VCaP (cell line): Measurements from ENCODE around the gene STUM.

Experiments
- H3K27ac ChIP-seq: fragments of 450-650 bp; 2 replicates; pipeline ENCODE4 v1.5.1; 2017
- CTCF ChIP-seq: fragments of 450-650 bp; conservative IDR thresholded peaks from 2 replicates; pipeline ENCODE4 v1.5.1; 2017; ENCODE audit warnings: mild to moderate bottlenecking, moderate library complexity

STUM gene

GRCh38 chr1:226603022-226603857 lies 54.7 kb downstream of the STUM start:
- TF ChIP-seq CTCF, result no peak
- H3K27ac ChIP-seq, result peak overlapping the region; percentile 31

GRCh38 chr1:226603858-226604559 lies 55.4 kb downstream of the STUM start:
- TF ChIP-seq CTCF, result no peak
- H3K27ac ChIP-seq, result peak overlapping the region; percentile 31; the same call in 1 of the 2 replicates

- no peak for TF ChIP-seq CTCF
- H3K27ac ChIP-seq, result no peak overlapping the region
Measured at GRCh38 chr1:226604560-226605317, 56.2 kb downstream of the STUM start.

- H3K27ac ChIP-seq, result no peak overlapping the region
- TF ChIP-seq CTCF, result no peak
Measured at GRCh38 chr1:226605318-226605950, 56.9 kb downstream of the STUM start.

- TF ChIP-seq CTCF, result no peak
- no peak overlapping the region for H3K27ac ChIP-seq
Measured at GRCh38 chr1:226606311-226607267, 58.0 kb downstream of the STUM start.

GRCh38 chr1:226607268-226607660 lies 58.7 kb downstream of the STUM start:
- no peak for TF ChIP-seq CTCF

More at GRCh38 chr1:226607268-226607660, 58.7 kb downstream of the STUM start:
- no peak overlapping the region for H3K27ac ChIP-seq
